Activated T-cell treated with anti-CD3 and anti-CD28 coated beads for 1 hour (primary cell): ENCODE data around the gene POLR2A.
"Not testable (repeated sequence)": the region's sequence is repeated elsewhere in the genome, so short reads cannot be mapped to it uniquely, and the experiment has no call there.

Experiments
- DNase-seq: peaks from one replicate; pipeline ENCODE4 v3.0.0-alpha.2; 2020; ENCODE audit warnings: low read depth

Gene POLR2A

DNA sequence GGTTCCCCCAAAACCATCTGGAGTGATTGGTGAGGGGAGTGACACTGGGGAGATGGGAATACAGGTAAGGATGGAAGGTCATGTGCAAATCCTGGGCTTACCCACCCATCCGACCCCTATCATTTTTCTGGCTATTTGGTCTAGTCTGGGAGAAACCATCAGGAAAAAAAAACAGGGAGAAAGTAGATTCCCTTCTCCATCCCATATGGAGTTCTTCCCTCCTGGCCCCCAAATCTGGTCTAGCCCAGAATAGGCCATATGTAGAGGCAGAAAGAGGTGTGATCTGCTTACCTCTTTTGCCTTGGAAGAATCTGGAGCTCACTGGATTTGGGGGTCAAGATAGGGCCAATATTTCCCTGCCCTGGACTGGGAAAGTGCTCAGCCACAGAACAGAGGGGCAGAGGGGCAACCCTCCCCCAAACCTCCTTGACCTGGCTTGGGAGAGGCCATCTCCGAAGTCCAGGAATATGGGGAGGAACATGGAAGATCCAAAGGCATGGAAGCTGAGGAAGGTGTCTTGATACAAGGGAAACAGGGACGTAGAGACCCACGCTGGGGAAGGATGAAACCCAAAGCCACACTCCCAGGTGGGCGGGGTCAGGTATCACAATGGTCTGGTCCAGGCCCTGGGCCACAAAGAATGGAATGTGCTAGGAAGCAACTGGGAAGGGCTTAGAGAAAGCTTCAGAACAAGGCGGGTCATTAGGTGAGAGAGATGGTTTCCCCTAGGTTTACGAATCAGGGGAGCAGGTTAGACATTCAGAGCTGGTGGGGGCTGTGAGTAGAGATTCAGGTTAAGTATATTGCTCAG is 23.1 kb upstream of the POLR2A start:
- no peak for DNase-seq

DNA sequence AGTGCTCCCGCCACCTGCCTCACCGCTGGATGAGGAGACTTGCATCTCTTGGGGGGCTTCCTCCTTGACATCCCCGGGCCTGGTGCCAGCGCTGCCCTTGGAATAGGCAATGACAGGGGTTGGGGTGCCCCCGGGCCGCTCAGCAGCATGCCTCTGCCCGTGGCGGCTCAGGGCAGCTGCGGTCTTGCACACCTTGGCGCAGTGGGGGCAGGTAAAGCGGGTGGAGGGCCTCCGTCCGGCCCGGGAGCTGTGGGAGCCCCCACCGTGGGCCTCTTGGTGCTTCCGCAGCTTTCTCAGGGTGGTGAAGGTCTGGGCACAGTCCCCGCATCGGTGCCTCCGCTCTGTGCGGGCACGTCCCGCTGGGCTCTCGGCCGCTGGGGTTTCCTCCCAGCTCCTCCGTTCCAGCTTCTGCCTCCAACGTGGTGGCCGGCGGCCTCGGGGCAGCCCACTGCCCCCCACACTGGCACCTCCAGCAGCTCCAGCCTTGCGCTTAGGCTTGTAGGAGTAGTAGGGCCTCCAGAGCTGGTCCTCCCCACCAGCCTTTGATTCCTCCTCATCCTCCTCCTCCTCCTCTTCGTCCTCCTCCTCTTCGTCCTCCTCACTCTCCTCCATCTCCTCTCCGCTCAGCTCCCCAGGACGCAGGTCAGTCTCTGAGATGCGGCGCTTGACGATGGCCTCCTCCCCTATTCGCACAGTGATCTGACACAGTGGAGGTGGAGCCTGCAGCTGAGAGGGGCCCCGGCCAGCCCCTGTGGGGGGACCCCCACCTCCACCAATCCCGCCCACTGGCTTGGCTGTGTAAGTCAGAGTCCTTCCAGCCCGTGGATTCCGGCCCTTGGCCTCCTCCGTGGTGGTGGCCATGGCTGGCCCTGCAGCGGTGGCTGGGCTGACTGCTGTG is 21.4 kb upstream of the POLR2A start:
- no peak for DNase-seq

DNA sequence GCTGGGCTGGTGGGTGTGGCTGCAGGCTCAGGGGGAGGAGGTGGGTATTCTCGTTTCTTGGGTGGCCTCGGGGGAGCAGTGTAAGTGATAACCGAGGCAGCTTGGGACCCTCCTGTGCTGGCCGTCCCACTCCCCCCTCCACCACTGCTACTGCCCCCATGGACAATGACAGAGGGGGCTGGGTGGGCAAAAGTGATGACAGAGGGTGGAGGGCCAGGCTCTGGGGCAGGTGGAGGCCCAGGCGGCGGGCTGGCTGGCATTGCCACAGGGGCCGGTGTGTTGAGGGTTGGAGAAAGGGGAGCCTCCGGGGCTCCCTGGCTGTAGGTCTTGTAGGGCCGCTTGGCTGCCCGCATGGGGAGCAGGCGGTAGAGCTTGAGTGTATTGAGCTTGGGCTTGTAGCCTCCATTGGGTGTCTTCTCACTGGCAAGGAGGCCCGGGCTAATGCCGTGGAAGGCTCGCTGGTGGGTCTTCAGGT is 20.8 kb upstream of the POLR2A start:
- no peak for DNase-seq

- DNase-seq, result no peak
These were observed 20.1 kb upstream of the POLR2A start for GRCh38 chr17:7464081-7464480.

DNA sequence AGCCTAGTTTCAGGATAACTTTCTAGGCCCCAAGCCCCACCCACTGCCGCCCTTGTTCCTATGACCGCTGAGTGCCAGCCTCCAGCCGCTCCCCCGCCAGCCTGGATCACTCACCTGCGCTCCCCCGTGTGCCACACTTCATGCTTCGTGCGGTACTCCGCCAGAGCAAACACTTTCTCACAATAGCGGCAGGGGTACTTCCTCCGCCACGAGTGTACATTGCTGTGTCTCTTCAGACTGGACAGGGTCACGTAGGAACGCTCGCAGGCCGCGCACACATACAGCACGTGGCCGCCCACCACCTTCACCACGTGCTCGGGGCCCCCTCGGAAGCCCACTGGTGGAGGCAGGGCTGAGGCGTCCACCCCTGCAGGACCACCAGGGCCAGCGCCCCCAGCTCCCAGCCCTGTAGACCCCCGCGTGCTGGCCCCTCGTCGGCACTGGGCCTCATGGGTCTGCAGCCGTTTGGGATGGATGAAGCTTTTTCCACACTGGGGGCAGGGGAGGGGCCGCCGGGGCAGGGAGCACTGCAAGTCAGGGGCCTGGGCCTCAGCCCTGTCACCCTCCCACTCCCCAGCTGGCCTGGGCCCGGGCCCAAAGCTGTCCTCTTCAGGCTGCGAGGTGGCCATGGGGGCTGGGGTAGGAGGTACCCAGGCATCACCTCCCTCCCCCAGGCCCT is 18.4 kb upstream of the POLR2A start:
- no peak for DNase-seq

DNA sequence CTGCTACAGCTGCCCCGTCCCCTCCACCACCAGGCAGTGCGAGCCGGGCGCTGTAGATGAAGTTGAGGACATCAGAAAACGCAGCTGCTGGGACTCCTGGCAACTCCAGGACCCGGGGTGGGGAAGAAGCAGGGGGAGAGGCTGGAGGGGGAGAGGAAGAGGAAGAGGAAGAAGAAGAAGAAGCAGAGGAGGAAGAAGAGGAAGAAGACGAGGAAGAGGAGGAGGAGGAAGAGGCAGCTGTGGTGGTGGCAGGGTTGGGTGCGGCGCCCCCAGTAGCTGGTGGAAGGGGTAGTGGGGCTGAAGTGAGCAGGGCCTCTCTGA is 17.9 kb upstream of the POLR2A start:
- no peak for DNase-seq

- DNase-seq, result no peak
These were observed 17.4 kb upstream of the POLR2A start for GRCh38 chr17:7466639-7467341.

- DNase-seq, result no peak
These were observed 16.7 kb upstream of the POLR2A start for GRCh38 chr17:7467498-7467897.

DNA sequence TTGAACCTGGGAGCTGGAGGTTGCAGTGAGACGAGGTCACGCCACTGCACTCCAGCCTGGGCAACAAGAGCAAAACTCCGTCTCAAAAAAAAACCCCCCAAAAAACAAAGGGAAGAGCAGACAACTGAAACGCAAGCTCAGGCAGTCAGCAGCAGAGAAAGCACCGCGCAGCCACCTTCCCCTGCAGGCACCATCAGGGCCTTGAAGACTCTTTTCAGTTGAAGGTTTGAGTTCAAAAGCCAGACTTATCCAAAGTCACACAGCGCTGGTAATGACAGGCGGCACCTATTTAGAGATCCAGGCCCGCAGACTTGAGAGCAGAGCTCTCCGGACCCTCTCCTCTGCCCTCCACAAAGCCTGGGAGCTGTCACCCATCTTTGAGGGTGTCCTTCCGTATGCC is 15.9 kb upstream of the POLR2A start:
- no peak for DNase-seq

GRCh38 chr17:7468804-7469389 is 15.3 kb upstream of the POLR2A start:
- no peak for DNase-seq

- DNase-seq, result not testable (repeated sequence)
These were observed 14.3 kb upstream of the POLR2A start for GRCh38 chr17:7469843-7470242.

DNA sequence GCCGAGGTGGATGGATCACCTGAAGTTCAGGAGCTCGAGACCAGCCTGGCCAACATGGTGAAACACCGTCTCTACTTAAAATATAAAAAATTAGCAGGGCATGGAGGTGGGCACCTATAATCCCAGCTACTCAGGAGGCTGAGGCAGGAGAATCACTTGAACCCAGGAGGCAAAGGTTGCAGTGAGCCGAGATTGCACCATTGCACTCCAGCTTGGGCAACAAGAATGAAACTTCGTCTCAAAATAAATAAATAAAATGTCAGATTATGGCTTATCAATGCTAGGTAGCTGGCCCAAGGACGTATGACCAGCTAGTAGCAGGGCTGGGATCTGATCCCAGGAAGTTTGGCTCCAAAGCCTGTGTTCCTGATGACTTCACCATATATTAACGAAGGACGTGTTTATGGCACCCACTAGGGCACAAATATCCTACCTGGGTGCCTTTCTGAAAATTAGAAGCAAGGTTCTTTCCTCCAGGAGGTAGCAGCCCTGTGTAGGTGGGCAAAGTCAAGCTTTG is 13.7 kb upstream of the POLR2A start:
- not testable (repeated sequence) for DNase-seq

GRCh38 chr17:7471729-7472128 is 12.4 kb upstream of the POLR2A start:
- DNase-seq, result no peak

GRCh38 chr17:7474767-7475166 is 9.4 kb upstream of the POLR2A start:
- DNase-seq, result not testable (repeated sequence)

GRCh38 chr17:7475764-7476422 is 8.3 kb upstream of the POLR2A start:
- no peak for DNase-seq

- DNase-seq, result no peak
These were observed 7.7 kb upstream of the POLR2A start for GRCh38 chr17:7476494-7476893.

DNA sequence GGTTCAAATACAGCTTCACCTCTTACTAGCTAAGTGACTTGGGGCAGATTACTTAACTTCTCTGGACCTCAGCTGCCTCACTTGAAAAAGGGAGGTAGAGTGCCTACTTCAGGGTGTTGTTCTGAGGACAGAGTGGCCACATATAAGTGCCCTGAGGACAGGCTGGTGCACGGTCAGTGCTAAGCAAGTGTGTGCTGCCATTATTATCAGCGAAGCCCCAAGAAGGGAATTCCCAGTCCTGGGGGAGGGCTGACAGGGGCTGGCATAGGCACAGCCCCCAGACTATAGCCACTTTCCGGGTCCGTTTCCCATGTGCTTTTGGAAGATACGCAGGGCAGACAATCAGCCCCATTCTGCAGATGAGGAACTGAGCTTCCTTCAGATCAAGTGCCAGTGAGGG is 7.2 kb upstream of the POLR2A start:
- DNase-seq, result no peak

DNA sequence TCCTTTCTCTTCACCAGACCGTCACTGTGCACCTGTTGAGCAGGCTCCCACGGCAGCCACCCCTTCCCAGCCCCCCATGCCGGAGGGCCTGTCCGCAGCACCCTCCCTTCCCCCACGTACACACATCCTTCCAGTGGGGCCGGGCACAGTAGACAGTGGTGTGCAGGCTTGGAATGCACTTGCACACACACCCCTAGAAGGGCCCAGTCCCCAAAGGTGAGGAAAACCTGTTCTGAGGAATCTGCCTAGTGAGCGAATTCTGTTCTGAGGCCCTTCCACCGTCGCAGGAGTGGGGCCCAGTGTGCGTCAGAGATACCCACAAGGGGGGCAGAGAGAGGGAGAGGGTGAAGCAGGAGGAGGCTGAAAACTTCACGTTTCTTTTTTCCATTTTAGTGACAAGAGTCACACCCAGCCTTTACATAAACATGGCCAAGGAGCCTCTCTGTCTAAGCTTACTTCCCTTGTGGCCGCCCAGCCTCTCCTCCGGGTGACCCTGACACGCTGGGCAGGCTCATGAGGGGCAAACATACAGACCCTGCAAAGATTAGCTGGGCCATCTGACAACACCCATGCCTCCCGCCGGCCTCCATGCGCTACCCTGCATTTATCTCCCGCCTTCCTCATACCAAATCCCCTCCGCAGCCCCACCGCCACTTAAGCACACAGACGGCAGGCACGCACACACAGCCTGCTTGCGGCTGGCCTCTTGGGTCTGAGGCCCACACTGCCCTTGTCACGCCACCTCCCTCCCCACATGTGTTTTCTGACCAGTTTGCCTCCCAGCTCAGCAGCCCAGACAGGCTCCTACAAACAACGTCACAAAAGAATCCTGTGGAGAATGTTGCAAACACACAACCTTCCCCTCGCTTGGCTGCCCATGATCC is 6.5 kb upstream of the POLR2A start:
- DNase-seq, result no peak

DNA sequence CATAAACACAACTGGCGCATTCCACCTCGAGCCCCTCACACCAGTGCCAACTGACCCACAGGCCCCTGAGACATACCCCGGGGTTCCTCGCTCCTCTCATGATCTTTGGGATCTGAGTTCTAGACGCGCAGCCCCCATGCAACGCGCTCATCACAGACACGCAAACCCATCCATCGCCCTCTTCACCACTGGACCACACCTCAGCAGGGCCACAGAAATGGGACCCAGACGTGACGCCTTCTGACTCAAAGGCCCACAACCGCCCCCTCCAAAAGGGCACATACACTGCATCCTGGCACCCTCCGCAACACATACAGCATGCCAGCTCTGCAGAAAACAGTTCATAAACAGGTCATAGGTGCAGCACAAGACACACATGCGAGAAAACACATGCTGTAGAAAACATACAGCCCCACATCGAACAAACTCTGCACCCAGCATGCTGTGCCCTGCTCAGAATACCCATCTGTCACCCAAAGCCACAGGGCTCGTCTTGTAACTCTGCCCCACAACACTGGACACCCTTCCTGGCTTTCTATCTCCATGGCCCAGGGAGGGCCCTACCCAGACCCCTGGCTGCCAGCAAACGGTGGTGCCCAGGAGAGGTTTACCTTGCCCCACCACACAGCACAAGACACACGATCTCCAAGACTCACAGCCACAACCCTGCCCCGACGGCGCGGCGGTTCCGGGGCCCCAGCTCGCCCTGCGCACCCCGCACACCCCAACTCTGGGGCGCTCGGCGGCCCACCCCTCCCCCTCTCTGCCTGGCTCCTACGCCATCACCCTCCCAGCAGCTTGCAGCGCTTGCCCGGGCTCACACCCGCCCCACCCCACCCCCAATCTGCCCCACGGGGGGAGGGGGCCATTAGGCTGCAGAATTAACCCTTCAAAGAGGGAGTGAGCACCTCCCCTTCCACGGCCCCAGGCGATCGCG is 5.6 kb upstream of the POLR2A start:
- peak; percentile 50 for DNase-seq
